Prostate gland (tissue), 2 donors: Measurements from ENCODE around the gene AK4.

Source experiments
- CTCF ChIP-seq, 4 experiments: fragments of 200-600 bp in 2 of 4; fragments of 450-650 bp in 2 of 4; sonication (generic) in 2 of 4; IDR thresholded peaks; 1 replicate in 3 of 4; 2 replicates in 1 of 4; pipeline ENCODE4 v1.5.1; 2016 to 2019; ENCODE audit warnings: antibody characterized with exemption in 4 of 4, mild to moderate bottlenecking in 2 of 4, moderate library complexity in 2 of 4
- POLR2A ChIP-seq: fragments of 450-650 bp; IDR thresholded peaks from one replicate; pipeline ENCODE4 v1.6.1; 2016; ENCODE audit warnings: antibody characterized with exemption, mild to moderate bottlenecking

- no peak for TF ChIP-seq CTCF (IDR thresholded peaks at IDR 0.05)
- no peak for TF ChIP-seq POLR2A
Measured at GRCh38 chr1:65149351-65150107, 1.5 kb downstream of the AK4 start.
